ENCODE measurements around the gene ADAM12.

Gene ADAM12

DNA sequence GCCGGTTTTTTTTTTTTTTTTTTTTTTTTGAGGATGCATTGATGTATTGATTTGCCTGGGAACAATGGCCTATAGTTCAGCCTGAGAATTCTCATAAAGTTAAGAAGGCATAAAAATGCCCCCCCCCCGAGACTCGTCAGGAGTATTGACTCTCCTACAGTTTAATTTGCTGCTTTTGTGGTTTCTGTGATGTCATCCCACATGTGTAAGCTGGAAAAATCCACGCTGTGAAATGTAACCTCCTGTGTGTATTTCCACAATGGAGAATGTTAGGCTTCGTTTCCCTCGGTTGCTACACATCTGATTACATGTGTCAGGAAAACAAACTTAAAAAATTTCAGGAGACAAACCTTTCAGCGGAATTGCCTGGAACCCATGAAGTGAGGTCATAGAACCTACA, 374.0 kb downstream of the ADAM12 start:
- DNase-seq (ENCODE audit: low read depth, low spot score): no peak
- H3K27ac ChIP-seq: no peak overlapping the region

DNA sequence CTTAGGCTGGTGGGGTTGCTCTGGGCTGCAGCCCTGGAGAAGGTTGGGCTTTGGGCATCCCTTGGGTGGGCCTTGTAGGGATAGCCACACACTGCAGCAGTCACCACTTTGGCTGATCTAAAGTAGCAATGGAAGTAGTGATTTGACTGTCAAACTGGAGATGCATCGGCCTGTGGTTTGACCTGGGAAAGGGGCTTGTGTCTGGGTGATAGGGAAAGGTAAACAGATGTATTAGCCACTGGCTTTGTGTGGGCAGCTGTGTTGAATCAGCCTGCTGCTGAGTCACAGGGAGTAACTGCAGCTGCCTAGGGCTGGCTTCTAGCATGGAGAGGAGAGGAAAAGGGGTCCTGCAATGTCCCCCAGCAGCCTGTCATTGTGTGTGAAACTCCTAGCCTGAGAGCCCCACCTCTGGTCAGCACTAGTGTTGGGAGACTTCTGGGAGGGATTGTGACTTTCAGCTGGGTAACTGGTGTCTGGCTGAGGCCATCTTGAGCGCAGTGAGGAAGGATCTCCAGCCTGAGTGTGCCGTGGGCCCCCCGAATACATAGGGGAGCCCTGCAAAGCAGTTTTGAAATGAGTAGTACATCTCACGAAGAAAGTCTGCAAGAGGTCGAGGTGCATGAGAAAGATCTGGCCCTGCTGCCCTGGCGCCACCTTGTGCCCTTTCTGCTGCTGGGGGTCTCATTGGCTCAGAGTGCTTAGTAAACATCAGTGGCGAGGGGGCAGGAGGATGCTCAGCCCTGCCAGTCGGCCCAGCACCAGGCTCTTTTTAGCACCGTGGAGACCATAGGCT, 374.6 kb downstream of the ADAM12 start:
- peak; percentile 39 for DNase-seq (ENCODE audit: low read depth, low spot score)
- no peak overlapping the region for H3K27ac ChIP-seq

DNA sequence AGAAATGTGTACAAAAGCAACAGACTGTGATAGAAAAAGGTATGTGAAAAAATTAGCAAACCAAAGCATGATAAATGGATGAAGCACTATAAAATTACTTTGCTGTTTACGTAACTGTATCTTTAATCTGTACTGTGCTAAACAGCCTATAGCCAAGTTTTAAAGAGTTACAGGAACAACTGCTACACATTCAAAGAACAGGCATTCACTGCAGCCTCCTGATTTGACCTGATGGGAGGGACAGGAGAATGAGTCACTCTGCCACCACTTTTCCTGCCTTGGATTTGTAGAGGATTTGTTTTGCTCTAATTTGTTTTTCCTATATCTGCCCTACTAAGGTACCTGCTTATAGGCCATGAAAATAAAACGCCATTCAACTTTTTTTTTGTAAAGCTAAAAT, 375.8 kb downstream of the ADAM12 start:
- H3K27ac ChIP-seq: no peak overlapping the region
- no peak for DNase-seq (ENCODE audit: low read depth, low spot score)

DNA sequence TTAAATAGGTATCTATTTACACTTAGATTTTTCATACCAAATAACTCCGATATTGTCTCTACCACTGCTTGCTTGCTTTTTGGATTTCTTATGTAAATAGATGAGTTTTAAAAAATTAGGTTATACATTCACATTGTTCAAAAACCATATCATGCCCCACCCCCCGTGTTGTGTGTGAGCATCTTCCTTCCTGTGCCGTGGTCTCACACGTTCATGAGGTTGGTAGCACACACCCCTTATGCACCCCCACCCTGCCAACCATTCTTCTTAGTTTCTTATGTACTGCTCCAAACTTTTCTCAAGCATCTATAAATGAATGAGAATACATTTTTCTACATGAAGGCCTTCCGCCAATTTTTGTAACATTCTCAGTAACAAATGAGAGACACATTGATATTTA, 376.3 kb downstream of the ADAM12 start:
- no peak for DNase-seq (ENCODE audit: low read depth, low spot score)
- H3K27ac ChIP-seq: no peak overlapping the region

DNA sequence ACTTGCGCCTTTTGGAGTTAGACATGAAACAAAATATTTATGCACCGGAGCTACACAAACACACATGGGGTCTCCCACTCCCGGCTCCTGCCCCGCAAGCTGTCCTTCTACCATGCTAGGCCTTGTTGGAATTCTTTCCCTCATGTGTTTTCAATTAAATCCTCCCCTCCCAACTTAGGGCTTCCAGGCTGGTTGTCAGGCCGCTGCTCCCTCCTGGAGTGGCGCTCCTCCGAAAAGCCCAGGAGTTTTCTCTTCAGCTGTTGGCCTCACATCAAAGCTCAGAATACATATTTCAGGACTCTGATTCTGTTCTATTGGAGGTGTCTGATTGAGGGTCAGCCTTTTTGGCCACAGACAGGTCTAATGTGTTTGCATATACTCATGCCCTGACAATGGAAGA, 378.6 kb downstream of the ADAM12 start:
- no peak for DNase-seq (ENCODE audit: low read depth, low spot score)
- no peak overlapping the region for H3K27ac ChIP-seq

DNA sequence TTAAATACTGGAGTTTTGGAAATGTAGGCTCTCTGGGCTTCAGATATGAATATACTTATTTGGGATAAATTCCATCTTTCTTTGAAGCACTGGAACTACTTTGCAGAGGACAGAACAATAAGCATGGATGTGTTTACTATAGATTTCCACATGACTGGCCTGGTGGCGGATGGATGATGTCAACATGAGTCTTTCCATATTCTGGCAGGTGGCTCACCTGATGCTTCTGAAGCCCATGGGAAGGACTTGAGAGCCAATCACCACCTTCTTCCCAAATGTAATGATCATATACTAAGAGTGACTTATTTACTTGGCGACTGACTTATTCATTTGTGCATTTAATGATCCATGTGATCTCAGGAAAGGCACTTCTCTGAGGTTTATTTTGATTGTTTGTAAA, 381.4 kb downstream of the ADAM12 start:
- no peak overlapping the region for H3K27ac ChIP-seq
- no peak for DNase-seq (ENCODE audit: low read depth, low spot score)

DNA sequence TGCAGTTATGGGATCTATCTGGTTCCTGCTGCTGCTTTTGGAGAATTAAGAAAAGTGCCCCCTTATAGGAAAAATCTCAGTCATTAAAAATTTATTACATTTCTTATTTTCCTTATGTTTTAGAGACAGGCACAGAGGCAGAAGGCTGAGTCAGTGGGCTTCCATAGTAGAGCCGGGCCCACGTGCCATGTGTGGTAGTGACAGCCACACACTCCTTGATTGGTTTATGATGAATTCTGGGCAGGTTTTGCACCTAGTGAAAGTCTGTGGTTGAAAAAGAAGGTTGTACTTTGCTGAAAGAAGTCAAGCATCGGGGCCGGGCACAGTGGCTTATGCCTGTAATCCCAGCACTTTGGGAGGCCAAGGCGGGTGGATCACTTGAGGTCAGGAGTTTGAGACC, 382.0 kb downstream of the ADAM12 start:
- no peak for DNase-seq (ENCODE audit: low read depth, low spot score)
- no peak overlapping the region for H3K27ac ChIP-seq

DNA sequence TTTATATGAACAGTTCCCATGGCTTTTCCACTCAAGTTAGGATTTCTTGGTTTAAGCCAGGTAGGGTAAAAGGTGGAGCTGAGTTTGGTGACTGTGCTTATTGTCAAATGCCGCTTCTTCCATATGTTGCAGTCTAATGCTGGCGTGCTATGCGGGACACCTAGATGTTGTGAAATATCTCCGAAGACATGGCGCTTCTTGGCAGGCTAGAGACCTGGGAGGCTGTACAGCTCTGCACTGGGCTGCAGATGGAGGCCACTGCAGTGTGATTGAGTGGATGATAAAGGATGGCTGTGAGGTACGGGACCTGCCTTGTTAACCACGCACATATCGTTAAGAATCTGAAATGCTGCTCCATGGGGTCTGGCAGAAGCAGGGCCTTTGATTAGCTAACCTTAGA, 383.5 kb downstream of the ADAM12 start:
- H3K27ac ChIP-seq: no peak overlapping the region
- no peak for DNase-seq (ENCODE audit: low read depth, low spot score)

DNA sequence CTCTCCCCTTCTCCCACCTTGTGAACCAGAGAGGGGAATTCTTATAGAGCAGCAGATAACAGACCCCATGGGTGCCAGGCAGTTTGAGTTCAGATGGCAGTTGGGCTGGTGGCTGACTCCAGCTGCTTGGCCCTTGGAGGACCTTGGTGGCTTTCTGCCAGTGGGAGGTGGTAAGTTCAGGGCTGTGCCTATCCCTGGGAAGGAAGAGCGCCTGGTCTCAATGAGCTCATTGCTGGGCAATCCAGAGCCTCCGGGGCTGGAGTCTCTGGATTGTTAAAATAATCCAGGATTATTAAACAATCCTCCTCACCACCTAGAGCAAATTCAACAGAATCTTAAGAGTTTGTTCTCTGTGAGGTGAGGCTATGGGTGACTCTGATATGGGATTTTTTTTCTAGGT, 386.7 kb downstream of the ADAM12 start:
- H3K27ac ChIP-seq: no peak overlapping the region
- DNase-seq (ENCODE audit: low read depth, low spot score): no peak

DNA sequence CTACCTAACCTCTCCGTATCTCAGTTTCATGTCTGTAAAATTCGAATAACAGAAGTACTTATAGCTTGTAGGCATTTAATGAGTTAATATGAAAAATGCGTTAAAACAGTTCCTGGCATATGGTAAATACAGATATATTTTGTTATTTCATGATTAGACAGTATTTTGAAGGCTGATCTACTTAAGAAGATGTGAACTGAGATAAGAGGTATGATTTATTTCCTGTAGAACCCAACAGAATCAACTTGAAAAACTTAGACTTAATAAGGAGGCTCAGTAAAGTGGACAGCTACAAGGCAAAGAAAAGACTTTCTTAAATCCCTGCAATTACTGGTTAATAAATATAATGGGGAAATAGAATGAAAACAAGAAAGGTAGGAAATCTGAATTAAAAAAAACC, 388.6 kb downstream of the ADAM12 start:
- no peak for DNase-seq (ENCODE audit: low read depth, low spot score)
- no peak overlapping the region for H3K27ac ChIP-seq

DNA sequence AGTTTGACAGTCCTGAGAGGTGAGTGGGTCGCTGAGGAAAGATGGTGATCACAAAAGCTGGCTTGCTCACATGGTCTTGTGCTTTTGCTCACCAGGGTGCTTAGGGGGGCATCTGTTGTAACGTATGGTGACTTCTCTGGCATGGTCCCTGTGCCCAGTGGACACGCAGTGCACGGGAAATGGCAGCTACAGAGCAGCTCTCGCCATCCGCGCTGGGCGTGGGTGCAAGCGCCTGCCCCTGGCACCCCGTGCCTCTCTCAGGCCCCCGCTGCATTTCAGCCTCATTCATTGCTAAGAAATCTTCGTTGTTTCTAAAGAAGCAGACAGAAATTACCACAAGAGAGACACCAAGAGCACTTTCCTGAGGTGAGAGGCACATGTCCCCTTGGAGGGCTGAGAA, 390.7 kb downstream of the ADAM12 start:
- no peak for DNase-seq (ENCODE audit: low read depth, low spot score)
- no peak overlapping the region for H3K27ac ChIP-seq

DNA sequence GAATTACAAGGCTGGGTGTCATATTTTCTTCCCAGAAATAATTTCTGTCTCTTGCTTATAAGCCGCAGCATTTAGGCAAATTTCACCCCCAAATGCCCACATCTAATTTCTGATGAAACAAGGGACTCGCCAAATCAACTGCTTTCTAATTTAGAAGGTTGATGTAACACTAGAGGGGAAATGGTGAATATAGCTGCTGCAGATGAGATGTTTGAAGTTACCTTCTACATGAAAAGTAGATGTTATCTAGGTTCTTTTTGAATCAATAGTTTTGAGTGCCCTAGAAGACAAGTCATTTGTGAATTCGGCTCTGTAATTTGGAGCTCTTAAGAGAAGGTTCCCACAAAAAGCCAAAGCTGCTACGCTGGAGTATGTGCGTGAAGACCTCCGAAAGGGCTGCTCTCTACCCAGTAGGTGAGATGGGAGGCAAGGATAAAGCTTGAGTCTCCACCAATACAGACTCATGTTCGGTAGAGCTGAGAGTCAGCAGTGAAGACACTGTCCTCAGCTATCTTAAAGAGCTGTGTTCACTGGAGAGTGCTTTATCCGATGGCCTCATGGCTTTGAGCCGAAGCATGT, 392.5 kb downstream of the ADAM12 start:
- H3K27ac ChIP-seq: no peak overlapping the region

DNA sequence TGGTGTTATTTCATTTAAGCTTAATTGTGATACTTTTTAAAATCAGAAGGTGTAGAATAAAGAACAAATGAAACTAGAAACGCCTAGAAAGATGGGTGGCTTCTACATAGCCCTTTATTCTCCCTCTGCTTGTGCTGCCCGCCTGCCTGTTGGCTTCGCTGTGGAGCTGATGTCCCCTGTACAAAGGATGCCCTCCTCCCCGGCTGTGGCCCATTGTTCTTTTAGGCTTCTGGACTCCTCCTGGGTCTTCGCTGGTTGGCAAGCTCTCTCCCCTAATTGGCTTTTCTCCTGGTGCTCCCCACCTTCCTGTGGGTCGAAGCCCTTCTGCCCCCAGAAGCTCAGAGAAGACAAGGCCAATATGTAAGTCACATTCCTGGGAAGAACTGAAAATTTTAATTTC, 393.7 kb downstream of the ADAM12 start:
- no peak overlapping the region for H3K27ac ChIP-seq
- no peak for DNase-seq (ENCODE audit: low read depth, low spot score)

More for the DNA sequence above, 392.5 kb downstream of the ADAM12 start:
- no peak for DNase-seq (ENCODE audit: low read depth, low spot score)

DNA sequence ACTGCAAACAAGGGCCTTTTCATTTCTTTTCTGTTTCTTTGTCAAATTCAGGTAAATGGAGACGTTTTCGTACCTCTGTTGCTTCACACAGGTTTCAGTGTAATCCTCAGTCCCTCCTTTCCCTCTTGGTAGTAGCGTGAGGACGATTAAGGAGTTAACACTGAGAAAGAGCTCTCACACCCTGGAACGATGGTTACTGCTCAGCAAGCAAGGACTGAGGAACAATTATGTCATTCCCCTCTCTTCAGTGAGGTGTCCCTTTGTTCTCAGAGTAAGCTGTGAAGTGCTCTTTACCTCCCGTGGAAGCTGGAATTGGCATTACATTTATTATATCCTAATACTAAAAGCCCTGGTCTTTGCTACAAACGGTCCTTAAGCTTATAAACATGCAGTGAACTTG, 396.0 kb downstream of the ADAM12 start:
- no peak overlapping the region for H3K27ac ChIP-seq
- DNase-seq (ENCODE audit: low read depth, low spot score): no peak

DNA sequence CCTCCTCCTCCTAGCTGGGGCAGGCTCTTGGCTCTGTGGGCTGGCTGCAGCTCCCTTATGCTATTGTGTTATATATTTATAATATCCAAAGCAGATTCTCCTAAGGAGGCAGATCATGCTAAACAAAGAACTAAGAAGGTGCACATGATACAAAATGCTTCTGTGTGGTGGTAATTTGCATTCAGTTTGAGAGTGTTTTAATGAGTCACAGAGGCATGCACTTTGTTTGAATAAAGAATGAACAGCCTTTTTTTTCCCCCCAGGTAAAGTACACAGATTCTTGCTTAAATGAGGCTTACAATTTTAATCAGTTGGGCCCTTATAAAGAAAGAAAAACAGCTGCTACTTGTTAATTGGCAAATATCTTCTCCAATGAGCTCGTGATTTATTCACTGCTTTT, 396.9 kb downstream of the ADAM12 start:
- DNase-seq (ENCODE audit: low read depth, low spot score): no peak
- H3K27ac ChIP-seq: no peak overlapping the region

DNA sequence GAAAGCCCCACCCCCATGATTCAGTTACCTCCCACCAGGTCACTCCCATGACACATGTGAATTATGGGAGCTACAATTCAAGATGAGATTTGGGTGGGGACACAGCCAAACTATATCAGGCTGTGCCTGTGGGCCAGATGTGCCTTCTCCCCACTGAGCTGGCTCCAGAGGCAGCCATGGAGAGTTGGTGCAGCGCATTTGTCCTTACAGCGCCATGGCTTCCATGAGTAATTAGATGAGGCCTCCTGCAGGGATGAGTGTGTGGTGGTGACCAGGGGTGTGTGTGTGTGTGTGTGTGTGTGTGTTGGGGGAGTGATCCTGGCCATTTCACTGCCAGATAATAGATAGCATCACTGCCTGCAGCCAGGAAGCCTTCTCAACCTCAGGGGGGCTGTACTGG, 397.3 kb downstream of the ADAM12 start:
- H3K27ac ChIP-seq: no peak overlapping the region
- no peak for DNase-seq (ENCODE audit: low read depth, low spot score)

DNA sequence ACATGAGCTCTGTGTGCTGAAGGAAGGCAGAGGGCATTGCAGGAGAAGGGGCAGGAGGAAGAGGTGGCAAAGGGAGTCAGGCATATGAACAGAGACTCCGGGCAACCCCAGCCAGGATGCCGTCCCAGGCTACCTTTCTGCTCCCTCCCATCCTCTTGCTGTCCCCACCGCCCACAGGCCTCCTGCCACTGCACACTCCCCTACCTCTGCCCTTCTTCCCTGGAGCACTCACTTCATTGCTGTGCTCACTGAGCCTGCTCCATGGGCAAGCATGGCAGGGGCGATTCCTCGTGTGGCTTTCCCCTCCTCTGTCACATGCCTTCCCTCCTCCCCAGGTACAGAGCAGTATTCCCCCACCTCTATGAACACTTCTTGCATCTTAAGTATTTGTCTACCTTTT, 398.5 kb downstream of the ADAM12 start:
- DNase-seq (ENCODE audit: low read depth, low spot score): no peak
- H3K27ac ChIP-seq: no peak overlapping the region

DNA sequence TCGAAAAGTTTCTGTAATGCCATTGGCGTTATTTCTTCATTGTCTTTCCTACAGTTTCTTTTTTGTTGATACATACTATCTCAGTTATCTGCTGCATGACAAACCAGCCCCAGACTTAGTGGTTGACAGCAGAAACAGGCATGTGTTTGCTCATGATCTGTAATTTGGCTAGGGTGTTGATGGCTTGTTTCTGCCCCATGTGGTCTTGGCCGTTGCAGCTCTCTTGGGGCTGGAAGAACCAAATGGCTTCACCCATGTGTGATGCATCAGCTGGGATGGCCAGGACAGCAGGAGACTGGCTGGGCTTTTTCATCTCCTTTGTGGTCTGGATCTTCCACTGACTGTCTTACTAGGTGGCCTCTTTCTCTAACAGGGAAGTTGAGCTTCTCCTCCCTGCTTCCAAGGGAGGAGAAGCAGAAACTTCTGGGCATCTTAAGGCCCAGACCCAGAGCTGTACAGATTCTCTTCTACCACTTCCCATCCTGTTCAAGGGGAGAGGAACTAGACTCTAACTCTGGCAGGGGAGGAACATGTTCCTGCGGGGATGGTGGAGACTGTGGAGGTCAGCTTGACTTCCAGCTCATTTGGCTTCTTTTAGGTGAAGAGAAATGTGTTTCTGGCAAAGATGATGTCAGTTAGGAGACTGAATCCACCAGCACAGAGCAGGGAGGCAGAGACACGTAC, 402.6 kb downstream of the ADAM12 start:
- no peak overlapping the region for H3K27ac ChIP-seq
- DNase-seq (ENCODE audit: low read depth, low spot score): no peak

DNA sequence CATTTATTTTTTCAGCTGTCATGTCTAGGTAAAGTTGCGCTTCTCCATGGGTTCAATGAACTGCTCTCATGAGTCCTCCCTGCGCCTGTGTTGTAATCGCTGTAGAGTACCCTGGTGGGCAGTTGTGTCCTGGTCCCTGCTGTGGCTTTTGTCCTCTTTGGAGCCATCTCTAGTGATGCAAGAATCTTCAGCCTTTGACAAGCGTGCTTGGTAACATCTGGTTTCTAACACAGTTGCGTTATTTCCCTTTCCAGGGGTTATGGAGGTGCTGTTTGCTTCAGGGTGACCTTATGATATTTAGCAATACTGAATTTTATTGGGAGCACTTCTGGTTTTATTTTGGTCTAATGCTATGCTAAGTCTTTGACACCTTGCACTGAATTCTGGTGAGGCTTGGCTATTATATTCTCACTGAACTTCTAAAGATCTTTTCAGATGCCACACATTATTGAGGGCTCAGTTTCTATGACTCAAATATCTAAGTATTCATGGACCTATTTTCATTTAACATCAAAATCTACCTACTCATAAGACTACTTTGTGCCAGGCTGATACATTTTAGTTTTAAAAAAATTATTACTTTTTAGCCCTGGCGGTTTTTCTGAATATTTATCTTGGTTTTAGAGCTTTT, 403.3 kb downstream of the ADAM12 start:
- H3K27ac ChIP-seq: no peak overlapping the region
- no peak for DNase-seq (ENCODE audit: low read depth, low spot score)

DNA sequence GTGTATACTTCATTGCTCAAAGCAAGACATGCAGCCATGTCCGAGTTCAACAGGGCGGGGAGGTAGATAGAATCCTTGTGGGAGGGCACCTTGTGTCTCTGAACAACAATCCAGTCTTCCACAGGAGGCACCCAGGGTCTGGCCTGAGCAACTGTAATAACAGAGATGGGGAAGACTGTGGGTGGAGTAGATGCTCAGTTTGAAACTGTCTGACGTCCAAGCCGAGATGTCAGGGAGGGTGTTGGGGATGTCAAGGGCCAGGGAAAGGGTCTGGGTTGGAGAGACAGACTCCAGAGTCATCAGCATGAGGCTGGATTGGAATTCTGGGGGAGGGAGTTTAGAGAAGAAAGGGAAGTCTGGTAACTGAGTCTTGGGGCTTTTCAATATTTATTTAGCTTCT, 403.9 kb downstream of the ADAM12 start:
- no peak overlapping the region for H3K27ac ChIP-seq
- no peak for DNase-seq (ENCODE audit: low read depth, low spot score)

DNA sequence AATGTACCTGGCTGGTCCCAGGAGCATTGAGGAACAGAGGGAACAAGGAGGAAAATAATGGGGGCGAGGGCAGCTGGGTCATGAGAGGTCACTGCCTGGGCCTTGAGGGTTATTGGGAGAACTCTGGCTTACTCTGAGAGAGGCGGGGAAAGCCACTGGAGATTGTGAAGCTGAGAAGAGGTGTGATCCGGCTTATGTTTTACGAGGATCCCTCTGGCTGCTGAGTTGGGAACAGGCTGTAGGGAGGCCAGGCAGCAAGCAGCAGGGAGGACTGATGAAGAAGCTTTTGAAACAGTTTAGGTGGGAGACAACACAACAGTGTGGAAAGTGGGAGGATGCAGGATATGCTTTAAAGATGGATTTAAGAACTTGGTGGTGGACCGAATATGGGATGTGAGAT, 404.6 kb downstream of the ADAM12 start:
- DNase-seq (ENCODE audit: low read depth, low spot score): no peak
- H3K27ac ChIP-seq: no peak overlapping the region

All from epithelial cell of prostate (primary cell).